GM12878 (cell line): ENCODE data around the gene OLR1. TPM values are rescaled to one million over a fixed set of nuclear protein-coding genes. Genes with fewer than 3 reads are reported as not detected.

Experiments used
- ATAC-seq: fragments of 200-7000 bp; cut with Tn5 transposase; 3 replicates; pipeline ENCODE4 v1.9.1; 2020; ENCODE audit warnings: mild to moderate bottlenecking, moderate library complexity
- BruUV-seq: library from RNA; stranded (reverse); fragments of 400-500 nt; replicated peaks from 2 replicates; lab custom pipeline; 2021; lab: Mats Ljungman, UMichigan
- CTCF ChIA-PET: fragments of 300-600 bp; sonication (Branson Sonifier 250); formaldehyde crosslinking; extraction: SDS; loops from one replicate; lab custom pipeline; 2021; ENCODE audit warnings: inconsistent platforms; lab: Yijun Ruan, JAX
- POLR2A ChIA-PET: fragments of 350-600 bp; formaldehyde crosslinking; extraction: SDS; loops from one replicate; lab custom pipeline; 2021; ENCODE audit warnings: inconsistent platforms; lab: Charles Lee
- RAD21 ChIA-PET: fragments of 300-600 bp; sonication (Branson Sonifier 250); formaldehyde crosslinking; loops from one replicate; lab custom pipeline; 2023; ENCODE audit warnings: antibody characterized with exemption; ENCODE audit not compliant: unreplicated experiment; lab: Charles Lee
- SMC1A ChIA-PET: fragments of 300-600 bp; sonication (Branson Sonifier 250); formaldehyde crosslinking; loops from one replicate; lab custom pipeline; 2023; ENCODE audit not compliant: unreplicated experiment, uncharacterized antibody; lab: Charles Lee
- DNase-seq: peaks from one replicate; pipeline ENCODE4 v3.0.0-alpha.2; 2011; ENCODE audit warnings: low read depth, low spot score
- FAIRE-seq: peaks from 3 replicates; lab custom pipeline; 2011; peaks lifted over from hg19 to GRCh38; lab: Jason Lieb, UNC
- H2AFZ ChIP-seq: 2 replicates; pipeline ENCODE4 v1.6.0; 2011; ENCODE audit warnings: low read depth, low read length, control low read depth; ENCODE audit not compliant: control insufficient read depth
- H3K27ac ChIP-seq: 2 replicates; pipeline ENCODE4 v1.5.1; 2011; ENCODE audit warnings: control low read depth; ENCODE audit not compliant: control insufficient read depth, insufficient read depth
- H3K27me3 ChIP-seq, 2 experiments: replicated peaks in 1 of 2; 2 replicates each; pipeline versions ENCODE4 v1.6.0 to v1.6.1; 2011; ENCODE audit warnings: low read length in 1 of 2; ENCODE audit not compliant: control insufficient read depth in 2 of 2, insufficient read depth in 2 of 2
- H3K36me3 ChIP-seq, 2 experiments: 2 replicates each; pipeline ENCODE4 v1.5.1; 2011; ENCODE audit warnings: low read length in 1 of 2; ENCODE audit not compliant: control insufficient read depth in 2 of 2, insufficient read depth in 2 of 2
- H3K4me1 ChIP-seq: 2 replicates; pipeline ENCODE4 v1.6.1; 2011; ENCODE audit warnings: mild to moderate bottlenecking, low read length, moderate library complexity, mixed read lengths; ENCODE audit not compliant: control insufficient read depth, insufficient read depth
- H3K4me2 ChIP-seq: 2 replicates; pipeline ENCODE4 v1.6.0; 2011; ENCODE audit warnings: control low read depth; ENCODE audit not compliant: control insufficient read depth, insufficient read depth
- H3K4me3 ChIP-seq: fragments of 200-600 bp; sonication (generic); 2 replicates; pipeline ENCODE4 v1.5.1; 2016
- H3K79me2 ChIP-seq: 2 replicates; pipeline ENCODE4 v1.6.0; 2011; ENCODE audit warnings: low read length; ENCODE audit not compliant: control insufficient read depth, insufficient read depth
- H3K9ac ChIP-seq: 2 replicates; pipeline ENCODE4 v1.8.0; 2011; ENCODE audit warnings: low read length, control low read depth, mixed read lengths; ENCODE audit not compliant: control insufficient read depth, insufficient read depth
- H3K9me3 ChIP-seq: replicated peaks from 3 replicates; pipeline ENCODE4 v1.5.1; 2011; ENCODE audit warnings: mild to moderate bottlenecking, low read length; ENCODE audit not compliant: control insufficient read depth, insufficient read depth
- H4K20me1 ChIP-seq: 2 replicates; pipeline ENCODE4 v1.6.0; 2011; ENCODE audit not compliant: control insufficient read depth, insufficient read depth
- FOS ChIP-seq: IDR thresholded peaks from 3 replicates; pipeline ENCODE4 v1.6.1; 2011; ENCODE audit warnings: borderline replicate concordance; ENCODE audit not compliant: insufficient read length; ENCODE audit errors: extremely low read depth
- IKZF1 ChIP-seq: fragments of 450-650 bp; conservative IDR thresholded peaks from 2 replicates; pipeline ENCODE4 v1.6.1; 2017; ENCODE audit warnings: antibody characterized with exemption, mild to moderate bottlenecking
- MYB ChIP-seq: fragments of 150-350 bp; IDR thresholded peaks from 2 replicates; pipeline ENCODE4 v1.6.1; 2014; ENCODE audit warnings: mild to moderate bottlenecking, low read depth, low read length, borderline replicate concordance
- SMAD1 ChIP-seq: fragments of 450-650 bp; IDR thresholded peaks from 2 replicates; pipeline ENCODE4 v1.6.1; 2018; ENCODE audit warnings: mild to moderate bottlenecking, low read depth; ENCODE audit not compliant: partially characterized antibody
- WGBS: methylation state at CpG from one replicate; pipeline ENCODE4 v1.1.6; 2016; ENCODE audit warnings: low lambda C conversion rate; ENCODE audit not compliant: insufficient replicate concordance, insufficient coverage; ENCODE audit errors: missing lambda C conversion rate; 5-methylcytosine and 5-hydroxymethylcytosine counted together
- in situ Hi-C: fragments of 300-500 bp; cut with MboI; formaldehyde crosslinking; loops from 9 replicates; pipeline ENCODE4 v1.14.3; 2018; ENCODE audit warnings: mixed read lengths
- intact Hi-C: fragments of 100-400 bp; cut with micrococcal nuclease; formaldehyde crosslinking; loops from one replicate; pipeline ENCODE4 v1.14.2; 2022; ENCODE audit not compliant: unreplicated experiment
- polyA plus RNA-seq, 11 experiments: library from polyadenylated mRNA; depleted of rRNA in 4 of 11; unstranded in 6 of 11; stranded (reverse) in 5 of 11; fragments of >200 nt; fragmentation: Nextera tagmentation in 4 of 11; fragmentation: Illumina TruSeq in 1 of 11; extraction: Ambion mirVana in 4 of 11; extraction: Trizol in 1 of 11; gene quantifications; 1 replicate in 1 of 11; 2 replicates in 10 of 11; pipeline versions ENCODE4 v1.2.1 to v1.2.3, GENCODE V29; 2011 to 2016; ENCODE audit warnings: inconsistent platforms in 2 of 11, missing spikeins in 2 of 11, low read depth in 1 of 11
- total RNA-seq, 4 experiments: library from RNA; depleted of rRNA in 3 of 4; stranded (reverse); fragments of >200 nt in 3 of 4; fragmentation: Illumina TruSeq in 1 of 4; extraction: Trizol in 1 of 4; gene quantifications; 2 replicates each; pipeline versions ENCODE4 v1.2.1 to v1.2.3, GENCODE V29; 2013 to 2021
- TF ChIP-seq, protein P1 (sequence below): IDR thresholded peaks from 2 replicates; pipeline ENCODE4 v1.6.1; 2012; ENCODE audit warnings: low read depth, low read length, improper control_type of control experiment
- TF ChIP-seq, protein P2 (sequence below): fragments of 450-650 bp; IDR thresholded peaks from 2 replicates; pipeline ENCODE4 v1.6.1; 2017; ENCODE audit warnings: borderline replicate concordance
- TF ChIP-seq, protein P3 (sequence below): fragments of 450-650 bp; IDR thresholded peaks from 2 replicates; pipeline ENCODE4 v1.6.1; 2016; ENCODE audit warnings: mild to moderate bottlenecking, moderate library complexity, borderline replicate concordance

Gene OLR1
- total and polyA plus RNA-seq, 10 of the 15 experiments (the other 5 are each of a cell fraction or from before 2014, with no cell fraction given), result 0.08 TPM; not detected in 9

DNA sequence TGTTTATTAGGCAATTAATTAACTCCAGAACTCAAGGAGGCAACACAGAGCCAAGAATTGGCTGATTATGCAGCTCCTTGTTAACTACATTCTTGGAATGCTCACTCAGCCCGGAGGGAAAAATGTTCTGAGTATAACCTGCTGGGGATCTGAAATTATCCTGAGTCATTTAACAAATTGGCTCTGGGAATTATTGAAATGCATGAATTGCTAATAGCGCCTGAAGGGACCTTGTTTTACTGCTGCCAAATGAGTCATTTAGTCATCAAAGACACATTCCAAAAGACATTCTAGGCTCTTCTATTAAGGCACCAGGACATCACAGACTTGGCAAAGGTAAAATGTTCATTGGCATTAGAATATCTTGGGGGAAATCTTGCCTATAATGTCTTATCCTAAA lies 19.9 kb upstream of the OLR1 start:
- BruUV-seq, result no TSS peak
- CTCF ChIA-PET, result interaction anchor here (0.6 to 5.0 kb wide), 4 partner anchors 37 to 182 kb away, joined by 3 to 34 read pairs (median 4); partner anchors contain the start of gene CLEC12B

More for the DNA sequence above, 19.9 kb upstream of the OLR1 start:
- WGBS, result 0% methylated on average over 2 of the region's 2 CpGs
- no peaks in the 10 kb centered on the region for H3K9me3 ChIP-seq
- no peaks in the 10 kb centered on the region for H3K36me3 ChIP-seq
- peaks cover 9% of the 10 kb centered on the region for H3K4me1 ChIP-seq
- no peak for DNase-seq
- ChIA-PET POLR2A (no interaction called here), SMC1A (interaction anchor here (2.5 kb wide), 1 partner anchor 39 kb away, joined by 10 read pairs; no protein-coding TSS in a partner anchor), RAD21 (no interaction called here)
- no peaks in the 10 kb centered on the region for H3K79me2 ChIP-seq
- no peak for ATAC-seq
- H3K27me3 ChIP-seq, result no peaks in the 10 kb centered on the region; a peak in 2 of 4 replicates
- no peak overlapping the region for H3K9ac ChIP-seq
- intact Hi-C loops (loop anchor here (2.0 kb wide), 1 partner anchor 39 kb away; no protein-coding TSS in a partner anchor), in situ Hi-C loops (no loop called here)
- no peak overlapping the region for H2AFZ ChIP-seq
- H4K20me1 ChIP-seq, result no peaks in the 10 kb centered on the region
- no peak overlapping the region for H3K4me2 ChIP-seq
- no peak for FAIRE-seq
- H3K27ac ChIP-seq, result no peak overlapping the region
- H3K4me3 ChIP-seq, result no peak overlapping the region
- TF ChIP-seq IKZF1 (no peak), FOS (no peak), SMAD1 (no peak), MYB (no peak)
- TF ChIP-seq, protein P1, sequence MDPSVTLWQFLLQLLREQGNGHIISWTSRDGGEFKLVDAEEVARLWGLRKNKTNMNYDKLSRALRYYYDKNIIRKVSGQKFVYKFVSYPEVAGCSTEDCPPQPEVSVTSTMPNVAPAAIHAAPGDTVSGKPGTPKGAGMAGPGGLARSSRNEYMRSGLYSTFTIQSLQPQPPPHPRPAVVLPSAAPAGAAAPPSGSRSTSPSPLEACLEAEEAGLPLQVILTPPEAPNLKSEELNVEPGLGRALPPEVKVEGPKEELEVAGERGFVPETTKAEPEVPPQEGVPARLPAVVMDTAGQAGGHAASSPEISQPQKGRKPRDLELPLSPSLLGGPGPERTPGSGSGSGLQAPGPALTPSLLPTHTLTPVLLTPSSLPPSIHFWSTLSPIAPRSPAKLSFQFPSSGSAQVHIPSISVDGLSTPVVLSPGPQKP, result no peak
- TF ChIP-seq, protein P2, sequence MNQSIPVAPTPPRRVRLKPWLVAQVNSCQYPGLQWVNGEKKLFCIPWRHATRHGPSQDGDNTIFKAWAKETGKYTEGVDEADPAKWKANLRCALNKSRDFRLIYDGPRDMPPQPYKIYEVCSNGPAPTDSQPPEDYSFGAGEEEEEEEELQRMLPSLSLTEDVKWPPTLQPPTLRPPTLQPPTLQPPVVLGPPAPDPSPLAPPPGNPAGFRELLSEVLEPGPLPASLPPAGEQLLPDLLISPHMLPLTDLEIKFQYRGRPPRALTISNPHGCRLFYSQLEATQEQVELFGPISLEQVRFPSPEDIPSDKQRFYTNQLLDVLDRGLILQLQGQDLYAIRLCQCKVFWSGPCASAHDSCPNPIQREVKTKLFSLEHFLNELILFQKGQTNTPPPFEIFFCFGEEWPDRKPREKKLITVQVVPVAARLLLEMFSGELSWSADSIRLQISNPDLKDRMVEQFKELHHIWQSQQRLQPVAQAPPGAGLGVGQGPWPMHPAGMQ, result no peak
- TF ChIP-seq, protein P3, sequence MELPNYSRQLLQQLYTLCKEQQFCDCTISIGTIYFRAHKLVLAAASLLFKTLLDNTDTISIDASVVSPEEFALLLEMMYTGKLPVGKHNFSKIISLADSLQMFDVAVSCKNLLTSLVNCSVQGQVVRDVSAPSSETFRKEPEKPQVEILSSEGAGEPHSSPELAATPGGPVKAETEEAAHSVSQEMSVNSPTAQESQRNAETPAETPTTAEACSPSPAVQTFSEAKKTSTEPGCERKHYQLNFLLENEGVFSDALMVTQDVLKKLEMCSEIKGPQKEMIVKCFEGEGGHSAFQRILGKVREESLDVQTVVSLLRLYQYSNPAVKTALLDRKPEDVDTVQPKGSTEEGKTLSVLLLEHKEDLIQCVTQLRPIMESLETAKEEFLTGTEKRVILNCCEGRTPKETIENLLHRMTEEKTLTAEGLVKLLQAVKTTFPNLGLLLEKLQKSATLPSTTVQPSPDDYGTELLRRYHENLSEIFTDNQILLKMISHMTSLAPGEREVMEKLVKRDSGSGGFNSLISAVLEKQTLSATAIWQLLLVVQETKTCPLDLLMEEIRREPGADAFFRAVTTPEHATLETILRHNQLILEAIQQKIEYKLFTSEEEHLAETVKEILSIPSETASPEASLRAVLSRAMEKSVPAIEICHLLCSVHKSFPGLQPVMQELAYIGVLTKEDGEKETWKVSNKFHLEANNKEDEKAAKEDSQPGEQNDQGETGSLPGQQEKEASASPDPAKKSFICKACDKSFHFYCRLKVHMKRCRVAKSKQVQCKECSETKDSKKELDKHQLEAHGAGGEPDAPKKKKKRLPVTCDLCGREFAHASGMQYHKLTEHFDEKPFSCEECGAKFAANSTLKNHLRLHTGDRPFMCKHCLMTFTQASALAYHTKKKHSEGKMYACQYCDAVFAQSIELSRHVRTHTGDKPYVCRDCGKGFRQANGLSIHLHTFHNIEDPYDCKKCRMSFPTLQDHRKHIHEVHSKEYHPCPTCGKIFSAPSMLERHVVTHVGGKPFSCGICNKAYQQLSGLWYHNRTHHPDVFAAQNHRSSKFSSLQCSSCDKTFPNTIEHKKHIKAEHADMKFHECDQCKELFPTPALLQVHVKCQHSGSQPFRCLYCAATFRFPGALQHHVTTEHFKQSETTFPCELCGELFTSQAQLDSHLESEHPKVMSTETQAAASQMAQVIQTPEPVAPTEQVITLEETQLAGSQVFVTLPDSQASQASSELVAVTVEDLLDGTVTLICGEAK, result no peak
